Measurements from ENCODE around the gene SYCE3.

SYCE3 gene

GRCh38 chr22:50574383-50574755, 11.7 kb upstream of the SYCE3 start:
- DNase-seq: no peak

GRCh38 chr22:50573491-50574382, 11.0 kb upstream of the SYCE3 start:
- DNase-seq: no peak

- no peak for DNase-seq
These were observed 10.2 kb upstream of the SYCE3 start for GRCh38 chr22:50572965-50573364.

GRCh38 chr22:50571264-50572175, 8.8 kb upstream of the SYCE3 start:
- no peak for DNase-seq

- DNase-seq: no peak
These were observed 8.1 kb upstream of the SYCE3 start for GRCh38 chr22:50570861-50571260.

GRCh38 chr22:50569896-50570535, 7.3 kb upstream of the SYCE3 start:
- DNase-seq: no peak

GRCh38 chr22:50569041-50569459, 6.3 kb upstream of the SYCE3 start:
- DNase-seq: no peak

- no peak for DNase-seq
These were observed 5.9 kb upstream of the SYCE3 start for GRCh38 chr22:50568626-50569025.

- no peak for DNase-seq
These were observed 5.1 kb upstream of the SYCE3 start for GRCh38 chr22:50567721-50568252.

- no peak for DNase-seq
These were observed 1.6 kb upstream of the SYCE3 start for GRCh38 chr22:50564289-50564688.

GRCh38 chr22:50563413-50564160, 868 bp upstream of the SYCE3 start:
- no peak for DNase-seq

- DNase-seq: no peak
These were observed 1.0 kb downstream of the SYCE3 start for GRCh38 chr22:50561401-50562358.

- DNase-seq: no peak
These were observed 2.7 kb downstream of the SYCE3 start for GRCh38 chr22:50560034-50560433.

- no peak for DNase-seq
These were observed 6.0 kb downstream of the SYCE3 start for GRCh38 chr22:50556703-50557102.

GRCh38 chr22:50553310-50553709, 9.4 kb downstream of the SYCE3 start:
- DNase-seq: no peak

GRCh38 chr22:50551160-50551752, 11.5 kb downstream of the SYCE3 start:
- no peak for DNase-seq

- DNase-seq: no peak
These were observed 12.3 kb downstream of the SYCE3 start for GRCh38 chr22:50550395-50550794.

- DNase-seq: no peak
These were observed 13.6 kb downstream of the SYCE3 start for GRCh38 chr22:50548921-50549790.

All from cortex of kidney (tissue), 1 donor.